ENCODE results near the gene TAP2.

GRCh38 chr6:32860674-32861073 is 22.1 kb upstream of the TAP2 start:
- TF ChIP-seq CTCF (IDR thresholded peaks at IDR 0.05 in 4 of 5, conservative IDR thresholded peaks at IDR 0.05 in 1 of 5) (no peak), POLR2A (IDR thresholded peaks at IDR 0.05) (no peak)
